Activated CD8-positive, alpha-beta memory T cell treated with anti-CD3 and anti-CD28 coated beads, Interleukin-2, amount 50 U/mL, for 24 hours (primary cell): ENCODE results near the gene MERTK.
"Not testable (repeated sequence)": the region's sequence is repeated elsewhere in the genome, so short reads cannot be mapped to it uniquely, and the experiment has no call there.

ENCODE experiments used
- DNase-seq: peaks from one replicate; pipeline ENCODE4 v3.0.0-alpha.2; 2020; ENCODE audit errors: extremely low read depth

The MERTK gene

GRCh38 chr2:112008910-112009485, 110.6 kb downstream of the MERTK start:
- no peak for DNase-seq

- DNase-seq = no peak
Observed at GRCh38 chr2:112010751-112011150, 112.3 kb downstream of the MERTK start.

- DNase-seq = no peak
Observed at GRCh38 chr2:112012556-112012955, 114.1 kb downstream of the MERTK start.

GRCh38 chr2:112018846-112019245, 120.4 kb downstream of the MERTK start:
- DNase-seq = no peak

- DNase-seq = no peak
Observed at GRCh38 chr2:112019569-112019982, 121.2 kb downstream of the MERTK start.

GRCh38 chr2:112020561-112020960, 122.2 kb downstream of the MERTK start:
- DNase-seq = no peak

- no peak for DNase-seq
Observed at GRCh38 chr2:112021290-112021689, 122.9 kb downstream of the MERTK start.

GRCh38 chr2:112021781-112022231, 123.4 kb downstream of the MERTK start:
- no peak for DNase-seq

GRCh38 chr2:112023707-112024106, 125.3 kb downstream of the MERTK start:
- no peak for DNase-seq

GRCh38 chr2:112024231-112024630, 125.8 kb downstream of the MERTK start:
- no peak for DNase-seq

- DNase-seq = no peak
Observed at GRCh38 chr2:112024896-112025491, 126.6 kb downstream of the MERTK start.

- DNase-seq = no peak
Observed at GRCh38 chr2:112026509-112026908, 128.1 kb downstream of the MERTK start.

- DNase-seq = no peak
Observed at GRCh38 chr2:112027767-112028166, 129.4 kb downstream of the MERTK start.

- DNase-seq = no peak
Observed at GRCh38 chr2:112029164-112029563, 130.8 kb downstream of the MERTK start.

GRCh38 chr2:112031473-112032223, 133.2 kb downstream of the MERTK start:
- DNase-seq = no peak

- DNase-seq = no peak
Observed at GRCh38 chr2:112032224-112032586, 133.8 kb downstream of the MERTK start.

GRCh38 chr2:112032689-112033465, 134.5 kb downstream of the MERTK start:
- DNase-seq = no peak

GRCh38 chr2:112033600-112033999, 135.2 kb downstream of the MERTK start:
- no peak for DNase-seq

GRCh38 chr2:112034924-112035323, 136.5 kb downstream of the MERTK start:
- no peak for DNase-seq

GRCh38 chr2:112035786-112036185, 137.4 kb downstream of the MERTK start:
- DNase-seq = no peak

- DNase-seq = not testable (repeated sequence)
Observed at GRCh38 chr2:112039556-112039955, 141.1 kb downstream of the MERTK start.

GRCh38 chr2:112040066-112040465, 141.7 kb downstream of the MERTK start:
- not testable (repeated sequence) for DNase-seq
